DOHH2 (cell line): ENCODE measurements around the gene MDH1.

Experiments
- H3F3A ChIP-seq: fragments of 200-600 bp; sonication (generic), shearing (Covaris generic); 2 replicates; pipeline ENCODE4 v1.6.0; 2016; ENCODE audit warnings: antibody characterized with exemption, mild to moderate bottlenecking; ENCODE audit not compliant: control insufficient read depth, insufficient read depth
- H3K27ac ChIP-seq: fragments of 200-600 bp; sonication (generic); 2 replicates; pipeline ENCODE4 v1.5.1; 2014; ENCODE audit warnings: low read depth, mild to moderate bottlenecking, low read length, moderate library complexity
- H3K27me3 ChIP-seq: fragments of 200-600 bp; sonication (generic); 2 replicates; pipeline ENCODE4 v1.6.1; 2014; ENCODE audit warnings: mild to moderate bottlenecking, low read length, mixed read lengths; ENCODE audit not compliant: control insufficient read depth
- H3K36me3 ChIP-seq: fragments of 200-600 bp; sonication (generic); 2 replicates; pipeline ENCODE4 v1.6.1; 2014; ENCODE audit warnings: mild to moderate bottlenecking, low read length, moderate library complexity, mixed read lengths; ENCODE audit not compliant: control insufficient read depth
- H3K4me1 ChIP-seq: fragments of 200-600 bp; sonication (generic); 2 replicates; pipeline ENCODE4 v1.6.1; 2014; ENCODE audit warnings: mild to moderate bottlenecking, low read length, mixed read lengths; ENCODE audit not compliant: control insufficient read depth
- H3K4me2 ChIP-seq: fragments of 200-600 bp; sonication (generic); 2 replicates; pipeline ENCODE4 v1.6.0; 2014; ENCODE audit warnings: mild to moderate bottlenecking, low read length, moderate library complexity
- H3K4me3 ChIP-seq: fragments of 200-600 bp; sonication (generic); 2 replicates; pipeline ENCODE4 v1.5.1; 2014; ENCODE audit warnings: mild to moderate bottlenecking, low read length, mixed read lengths
- H3K79me2 ChIP-seq: fragments of 200-600 bp; sonication (generic); 2 replicates; pipeline ENCODE4 v1.6.1; 2014; ENCODE audit warnings: mild to moderate bottlenecking, low read length, mixed read lengths; ENCODE audit not compliant: control insufficient read depth
- H3K9me2 ChIP-seq: fragments of 200-600 bp; sonication (generic); replicated peaks from 2 replicates; pipeline ENCODE4 v1.6.1; 2014; ENCODE audit warnings: mild to moderate bottlenecking, low read length, mixed read lengths; ENCODE audit not compliant: control insufficient read depth
- H3K9me3 ChIP-seq: fragments of 200-600 bp; sonication (generic); 2 replicates; pipeline ENCODE4 v1.6.1; 2014; ENCODE audit warnings: antibody characterized with exemption, low read length, mixed read lengths; ENCODE audit not compliant: control insufficient read depth, insufficient read depth
- H4K20me1 ChIP-seq: fragments of 200-600 bp; sonication (generic); 2 replicates; pipeline ENCODE4 v1.6.0; 2014; ENCODE audit warnings: low read depth, mild to moderate bottlenecking, antibody characterized with exemption, low read length, moderate library complexity; ENCODE audit not compliant: control insufficient read depth, insufficient read depth
- EZH2phosphoT487 ChIP-seq: fragments of 200-600 bp; sonication (generic); IDR thresholded peaks from 2 replicates; pipeline ENCODE4 v1.6.1; 2017; ENCODE audit warnings: borderline replicate concordance, mild to moderate bottlenecking, antibody characterized with exemption, low read length, moderate library complexity, mixed read lengths
- TF ChIP-seq, protein P1 (sequence below): fragments of 200-600 bp; sonication (generic); IDR thresholded peaks from one replicate; pipeline ENCODE4 v1.5.1; 2014; ENCODE audit warnings: antibody characterized with exemption, mild to moderate bottlenecking, low read depth, low read length; ENCODE audit not compliant: poor library complexity, severe bottlenecking

The MDH1 gene

GRCh38 chr2:63562751-63563150 is 26.0 kb upstream of the MDH1 start:
- H3K36me3 ChIP-seq = no peaks in the 10 kb centered on the region
- H3K4me3 ChIP-seq = no peak overlapping the region
- peaks cover 6% of the 10 kb centered on the region; the same call in 1 of the 2 replicates for H3K9me3 ChIP-seq
- TF ChIP-seq, protein P1, sequence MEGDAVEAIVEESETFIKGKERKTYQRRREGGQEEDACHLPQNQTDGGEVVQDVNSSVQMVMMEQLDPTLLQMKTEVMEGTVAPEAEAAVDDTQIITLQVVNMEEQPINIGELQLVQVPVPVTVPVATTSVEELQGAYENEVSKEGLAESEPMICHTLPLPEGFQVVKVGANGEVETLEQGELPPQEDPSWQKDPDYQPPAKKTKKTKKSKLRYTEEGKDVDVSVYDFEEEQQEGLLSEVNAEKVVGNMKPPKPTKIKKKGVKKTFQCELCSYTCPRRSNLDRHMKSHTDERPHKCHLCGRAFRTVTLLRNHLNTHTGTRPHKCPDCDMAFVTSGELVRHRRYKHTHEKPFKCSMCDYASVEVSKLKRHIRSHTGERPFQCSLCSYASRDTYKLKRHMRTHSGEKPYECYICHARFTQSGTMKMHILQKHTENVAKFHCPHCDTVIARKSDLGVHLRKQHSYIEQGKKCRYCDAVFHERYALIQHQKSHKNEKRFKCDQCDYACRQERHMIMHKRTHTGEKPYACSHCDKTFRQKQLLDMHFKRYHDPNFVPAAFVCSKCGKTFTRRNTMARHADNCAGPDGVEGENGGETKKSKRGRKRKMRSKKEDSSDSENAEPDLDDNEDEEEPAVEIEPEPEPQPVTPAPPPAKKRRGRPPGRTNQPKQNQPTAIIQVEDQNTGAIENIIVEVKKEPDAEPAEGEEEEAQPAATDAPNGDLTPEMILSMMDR = no peak
- TF ChIP-seq EZH2phosphoT487 = no peak
- H3K4me1 ChIP-seq = no peaks in the 10 kb centered on the region
- H3K4me2 ChIP-seq = no peak overlapping the region
- no peaks in the 10 kb centered on the region for H3F3A ChIP-seq
- H3K79me2 ChIP-seq = no peaks in the 10 kb centered on the region
- no peaks in the 10 kb centered on the region for H3K27me3 ChIP-seq
- no peaks in the 10 kb centered on the region for H3K9me2 ChIP-seq
- H4K20me1 ChIP-seq = no peaks in the 10 kb centered on the region
- no peak overlapping the region for H3K27ac ChIP-seq

DNA sequence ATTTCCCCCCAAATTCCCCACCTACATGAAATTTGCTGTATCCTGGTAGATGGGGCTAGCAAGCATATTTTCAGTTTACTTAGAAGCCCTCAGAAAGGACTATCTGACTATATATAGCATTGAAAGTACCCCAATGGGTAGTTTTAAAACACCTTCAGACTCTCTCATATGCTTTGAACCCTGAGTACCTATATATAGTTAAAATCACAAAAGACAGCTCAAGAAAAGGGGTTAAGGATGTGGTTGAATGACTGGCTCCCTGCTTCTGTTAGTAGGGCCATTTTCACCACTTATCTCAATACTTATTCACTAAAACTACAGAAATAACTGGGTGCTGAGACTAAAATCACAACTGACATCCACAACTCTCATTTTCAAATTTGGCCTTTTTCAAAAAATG is 19.0 kb upstream of the MDH1 start:
- Histone ChIP-seq H3K27me3 (no peaks in the 10 kb centered on the region), H3K4me2 (no peak overlapping the region), H3F3A (no peaks in the 10 kb centered on the region)

DNA sequence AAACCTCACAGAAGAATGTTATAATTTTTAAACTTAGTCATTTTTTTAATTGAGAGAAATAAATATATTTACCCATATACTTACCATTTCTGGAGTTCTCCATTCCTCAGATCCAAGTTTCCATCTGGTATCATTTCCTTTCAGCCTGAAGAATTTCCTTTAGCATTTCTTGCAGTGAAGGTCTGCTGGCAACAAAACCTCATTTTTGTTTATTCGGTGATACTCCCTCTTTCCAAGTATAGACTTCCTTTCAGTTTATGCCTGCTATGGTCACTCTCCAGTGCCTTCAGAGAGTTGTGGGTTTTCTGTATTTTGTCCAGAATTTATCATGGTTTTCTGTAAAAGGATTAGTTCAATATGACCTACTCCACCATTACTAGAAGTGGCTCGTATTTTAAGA is 17.5 kb upstream of the MDH1 start:
- Histone ChIP-seq H3K79me2 (peaks cover 15% of the 10 kb centered on the region), H3K36me3 (no peaks in the 10 kb centered on the region; the same call in 1 of the 2 replicates), H3K27me3 (no peaks in the 10 kb centered on the region), H4K20me1 (no peaks in the 10 kb centered on the region), H3K4me2 (no peak overlapping the region), H3F3A (no peaks in the 10 kb centered on the region), H3K4me1 (no peaks in the 10 kb centered on the region), H3K27ac (no peak overlapping the region), H3K9me3 (peaks cover 13% of the 10 kb centered on the region; the same call in 1 of the 2 replicates), H3K4me3 (no peak overlapping the region), H3K9me2 (no peaks in the 10 kb centered on the region)
- TF ChIP-seq EZH2phosphoT487 = no peak
- TF ChIP-seq, protein P1 = no peak

More for the DNA sequence above, 19.0 kb upstream of the MDH1 start:
- no peaks in the 10 kb centered on the region for H4K20me1 ChIP-seq
- no peaks in the 10 kb centered on the region for H3K9me2 ChIP-seq
- H3K4me3 ChIP-seq = no peak overlapping the region
- TF ChIP-seq, protein P1 = no peak
- TF ChIP-seq EZH2phosphoT487 = no peak
- H3K79me2 ChIP-seq = peaks cover 9% of the 10 kb centered on the region
- H3K9me3 ChIP-seq = peaks cover 13% of the 10 kb centered on the region; the same call in 1 of the 2 replicates
- H3K27ac ChIP-seq = no peak overlapping the region
- no peaks in the 10 kb centered on the region for H3K4me1 ChIP-seq
- no peaks in the 10 kb centered on the region; the same call in 1 of the 2 replicates for H3K36me3 ChIP-seq
